ENCODE results near the gene GPR39.
A peak's percentile ranks its signal among the peaks of the same experiment; 100 is the strongest.

DNA sequence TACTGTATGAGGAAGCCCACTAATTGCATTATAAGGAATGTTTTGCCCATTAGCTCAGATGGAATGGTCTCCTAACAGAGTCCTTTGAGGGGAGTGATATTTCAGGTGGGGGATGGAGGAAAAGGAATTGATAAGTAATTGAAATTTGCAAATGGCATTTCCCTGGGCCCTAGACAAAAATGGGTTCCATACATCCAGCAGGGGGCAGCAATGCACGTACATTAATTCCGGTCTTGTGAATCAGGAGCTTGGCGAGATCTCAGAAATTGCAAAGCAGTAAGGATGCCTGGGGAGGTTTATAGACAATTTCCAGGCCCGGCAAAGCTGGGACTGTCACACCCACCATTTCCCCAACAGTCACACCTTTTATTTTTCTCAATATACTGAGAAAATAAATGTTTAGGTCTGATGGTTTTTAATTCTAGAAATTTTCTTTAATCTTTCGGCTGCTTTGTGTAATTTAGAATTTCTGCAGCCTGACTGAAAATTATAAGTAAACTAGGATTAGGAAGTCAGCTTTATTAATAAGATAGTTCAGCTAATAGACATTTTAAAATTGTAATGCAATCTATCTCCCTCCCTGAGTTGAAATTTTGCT lies 130.6 kb downstream of the GPR39 start:
- TF ChIP-seq, protein P1, sequence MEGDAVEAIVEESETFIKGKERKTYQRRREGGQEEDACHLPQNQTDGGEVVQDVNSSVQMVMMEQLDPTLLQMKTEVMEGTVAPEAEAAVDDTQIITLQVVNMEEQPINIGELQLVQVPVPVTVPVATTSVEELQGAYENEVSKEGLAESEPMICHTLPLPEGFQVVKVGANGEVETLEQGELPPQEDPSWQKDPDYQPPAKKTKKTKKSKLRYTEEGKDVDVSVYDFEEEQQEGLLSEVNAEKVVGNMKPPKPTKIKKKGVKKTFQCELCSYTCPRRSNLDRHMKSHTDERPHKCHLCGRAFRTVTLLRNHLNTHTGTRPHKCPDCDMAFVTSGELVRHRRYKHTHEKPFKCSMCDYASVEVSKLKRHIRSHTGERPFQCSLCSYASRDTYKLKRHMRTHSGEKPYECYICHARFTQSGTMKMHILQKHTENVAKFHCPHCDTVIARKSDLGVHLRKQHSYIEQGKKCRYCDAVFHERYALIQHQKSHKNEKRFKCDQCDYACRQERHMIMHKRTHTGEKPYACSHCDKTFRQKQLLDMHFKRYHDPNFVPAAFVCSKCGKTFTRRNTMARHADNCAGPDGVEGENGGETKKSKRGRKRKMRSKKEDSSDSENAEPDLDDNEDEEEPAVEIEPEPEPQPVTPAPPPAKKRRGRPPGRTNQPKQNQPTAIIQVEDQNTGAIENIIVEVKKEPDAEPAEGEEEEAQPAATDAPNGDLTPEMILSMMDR (IDR thresholded peaks at IDR 0.05; ENCODE audit: insufficient read depth, low read length, poor library complexity, severe bottlenecking) = peak; percentile 40
- no peak for TF ChIP-seq EZH2phosphoT487 (conservative IDR thresholded peaks at IDR 0.05; ENCODE audit: low read length)
